ENCODE results near the gene SEPTIN5. TPM values are rescaled to one million over a fixed set of nuclear protein-coding genes. Genes with fewer than 3 reads are reported as not detected.

The SEPTIN5 gene
- total RNA-seq, 1 donor from 2014 or later, result 3.9 TPM

DNA sequence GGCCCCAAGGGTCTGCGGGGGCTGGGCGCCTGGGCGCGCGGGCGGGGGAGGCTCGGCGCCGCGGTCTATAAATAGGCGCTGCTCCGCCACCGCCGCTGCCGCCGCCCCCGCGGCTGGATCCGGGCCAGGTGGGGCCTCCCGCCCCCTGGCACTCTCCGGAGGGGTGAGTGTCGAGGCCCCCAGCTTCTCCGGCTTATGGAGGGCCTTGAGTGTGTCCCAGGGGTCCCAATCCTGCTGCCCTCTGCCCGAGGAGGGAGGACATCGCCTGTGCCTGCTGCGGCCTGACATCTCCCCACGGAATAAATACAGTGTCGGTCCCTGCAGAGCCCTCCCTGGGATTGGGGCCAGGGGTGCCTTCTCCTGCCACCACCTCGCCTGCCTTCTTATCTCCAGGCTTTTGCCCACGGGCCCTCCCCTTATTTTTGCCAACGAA is 4.8 kb downstream of the SEPTIN5 start:
- TF ChIP-seq CTCF (conservative IDR thresholded peaks at IDR 0.05; ENCODE audit: low read depth, low read length), result no peak
- DNase-seq (ENCODE audit: low read depth), result no peak
- no peak overlapping the region for H3K4me3 ChIP-seq (ENCODE audit: low read depth, low read length)

DNA sequence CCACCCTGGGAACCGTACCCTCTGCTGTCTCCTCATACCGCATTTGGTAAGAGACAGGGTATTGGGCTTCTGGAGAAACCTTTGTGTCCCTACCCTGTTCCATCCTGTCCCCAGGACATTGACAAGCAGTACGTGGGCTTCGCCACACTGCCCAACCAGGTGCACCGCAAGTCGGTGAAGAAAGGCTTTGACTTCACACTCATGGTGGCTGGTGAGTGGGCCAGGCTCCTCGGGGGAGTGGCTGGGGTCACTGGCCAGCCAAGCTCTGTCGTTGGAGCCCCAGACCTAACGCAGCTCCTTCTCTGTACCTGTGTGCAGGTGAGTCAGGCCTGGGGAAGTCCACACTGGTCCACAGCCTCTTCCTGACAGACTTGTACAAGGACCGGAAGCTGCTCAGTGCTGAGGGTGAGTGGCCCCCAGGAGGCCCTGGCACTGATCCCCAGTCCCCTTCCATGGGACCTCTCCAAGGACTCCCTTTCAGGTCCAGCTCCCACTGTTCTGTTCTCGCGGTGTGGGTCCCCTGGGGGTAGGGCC is 5.3 kb downstream of the SEPTIN5 start:
- DNase-seq (ENCODE audit: low read depth), result no peak
- no peak overlapping the region for H3K4me3 ChIP-seq (ENCODE audit: low read depth, low read length)
- no peak for TF ChIP-seq CTCF (conservative IDR thresholded peaks at IDR 0.05; ENCODE audit: low read depth, low read length)

- H3K4me3 ChIP-seq (ENCODE audit: low read depth, low read length), result no peak overlapping the region
- TF ChIP-seq CTCF (conservative IDR thresholded peaks at IDR 0.05; ENCODE audit: low read depth, low read length), result no peak
- DNase-seq (ENCODE audit: low read depth), result no peak
These were observed 6.0 kb downstream of the SEPTIN5 start for GRCh38 chr22:19720150-19720827.

DNA sequence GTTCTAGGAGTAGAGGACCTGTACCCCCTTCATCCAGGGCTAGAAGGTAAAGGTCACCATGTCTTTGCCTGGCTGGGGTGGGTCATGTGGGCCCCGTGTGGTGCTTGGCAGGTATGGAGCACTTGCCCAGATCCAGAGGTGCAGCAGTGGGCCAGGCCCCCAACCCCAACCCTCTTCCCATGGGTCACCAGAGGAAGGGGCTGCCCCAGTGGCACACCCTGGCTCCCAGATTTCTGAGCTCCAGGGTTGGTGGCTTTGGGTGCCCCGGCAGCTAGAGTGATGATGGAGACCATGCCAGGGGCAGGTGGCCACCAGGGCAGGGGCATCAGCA is 6.7 kb downstream of the SEPTIN5 start:
- H3K4me3 ChIP-seq (ENCODE audit: low read depth, low read length), result no peak overlapping the region
- DNase-seq (ENCODE audit: low read depth), result no peak
- no peak for TF ChIP-seq CTCF (conservative IDR thresholded peaks at IDR 0.05; ENCODE audit: low read depth, low read length)

GRCh38 chr22:19721330-19722177 is 7.3 kb downstream of the SEPTIN5 start:
- TF ChIP-seq CTCF (conservative IDR thresholded peaks at IDR 0.05; ENCODE audit: low read depth, low read length), result no peak
- DNase-seq (ENCODE audit: low read depth), result no peak
- no peak overlapping the region for H3K4me3 ChIP-seq (ENCODE audit: low read depth, low read length)

- no peak overlapping the region for H3K4me3 ChIP-seq (ENCODE audit: low read depth, low read length)
- TF ChIP-seq CTCF (conservative IDR thresholded peaks at IDR 0.05; ENCODE audit: low read depth, low read length), result no peak
- no peak for DNase-seq (ENCODE audit: low read depth)
These were observed 8.1 kb downstream of the SEPTIN5 start for GRCh38 chr22:19722178-19722981.
